Choroid plexus epithelial cell (primary cell): ENCODE data around the gene PIEZO1.

Experiments used
- DNase-seq: peaks from one replicate; pipeline ENCODE4 v3.0.0-alpha.2; 2010; ENCODE audit warnings: low read depth
- H3K4me3 ChIP-seq: 2 replicates; pipeline ENCODE4 v1.5.1; 2011; ENCODE audit warnings: low read depth, mild to moderate bottlenecking, control low read depth, low read length, moderate library complexity
- CTCF ChIP-seq: conservative IDR thresholded peaks from 2 replicates; pipeline ENCODE4 v1.5.1; 2011; ENCODE audit warnings: low read depth, mild to moderate bottlenecking, control low read depth, inconsistent platforms, low read length, moderate library complexity

PIEZO1 gene

DNA sequence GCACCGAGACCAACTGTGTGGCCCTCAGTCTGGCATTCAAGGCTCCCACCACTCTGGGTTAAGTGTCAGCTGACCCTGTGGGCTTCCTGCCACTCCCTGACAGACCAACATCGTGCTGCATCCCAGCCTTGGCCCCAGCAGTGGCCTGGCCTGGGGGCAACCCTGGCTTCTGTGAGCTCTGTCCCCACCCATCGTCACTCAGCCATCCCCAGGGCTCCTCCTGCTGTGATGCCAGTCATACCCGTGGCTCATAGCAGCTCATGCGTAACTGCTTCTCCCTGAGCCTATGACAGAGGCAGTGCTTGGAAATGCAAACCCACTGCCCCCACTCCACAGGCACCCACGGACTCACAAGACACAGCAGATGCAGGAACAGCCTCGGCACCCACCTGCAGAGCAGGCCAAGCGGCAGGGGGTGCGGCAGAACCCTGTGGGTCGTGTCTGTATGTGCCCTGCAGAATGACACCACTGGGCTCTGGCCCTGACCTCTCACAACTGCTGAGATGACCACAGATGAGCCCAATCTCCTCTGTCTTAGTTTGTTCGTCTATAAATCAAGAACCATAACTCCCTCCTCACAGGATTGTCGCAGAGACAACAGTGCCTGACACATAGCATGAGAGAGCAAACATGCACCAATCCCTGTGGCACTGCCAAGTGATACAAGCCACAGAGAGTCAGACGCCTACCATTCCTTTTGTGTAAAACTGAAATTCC lies 26.6 kb downstream of the PIEZO1 start:
- no peak for TF ChIP-seq CTCF
- no peak for DNase-seq
- no peak overlapping the region for H3K4me3 ChIP-seq

DNA sequence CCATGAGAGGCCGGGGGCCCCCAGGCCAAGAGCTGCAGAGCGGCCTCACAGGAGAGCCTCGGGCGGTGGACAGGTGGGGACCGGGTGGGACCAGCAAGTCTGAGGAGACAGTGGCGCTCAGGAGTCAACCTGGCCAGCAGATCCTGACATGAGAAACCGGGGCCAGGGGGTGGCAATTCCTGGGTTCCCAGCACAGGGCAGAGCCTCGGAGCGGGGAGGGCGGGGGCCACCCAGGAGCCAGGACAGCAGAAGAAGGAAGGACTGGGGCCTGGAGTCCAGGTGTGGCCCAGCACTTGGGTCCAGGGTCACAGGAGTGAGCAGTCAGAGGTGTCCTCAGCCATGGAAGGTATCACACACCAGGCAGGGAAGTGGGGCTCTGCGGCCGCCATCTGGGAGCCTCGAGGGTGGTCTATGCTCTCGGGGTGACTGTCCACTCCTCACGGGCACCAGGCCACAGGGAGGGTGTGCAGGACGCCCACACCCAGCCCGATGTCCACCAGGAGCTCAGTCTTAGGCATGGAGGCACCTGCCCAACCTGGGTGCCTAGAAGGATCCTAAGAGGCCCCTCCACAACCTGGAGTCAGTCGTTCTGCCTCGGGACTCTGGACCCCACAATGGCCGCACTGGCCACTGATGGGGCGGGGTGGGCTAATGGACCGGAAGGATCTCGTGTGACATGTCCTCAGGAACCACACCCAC lies 29.1 kb downstream of the PIEZO1 start:
- DNase-seq, result no peak
- no peak overlapping the region for H3K4me3 ChIP-seq
- no peak for TF ChIP-seq CTCF

- no peak overlapping the region for H3K4me3 ChIP-seq
- peak; percentile 38 for DNase-seq
- TF ChIP-seq CTCF, result peak; percentile 53
Measured at GRCh38 chr16:88754912-88755744, 29.9 kb downstream of the PIEZO1 start.

- no peak for DNase-seq
- TF ChIP-seq CTCF, result no peak
- no peak overlapping the region for H3K4me3 ChIP-seq
Measured at GRCh38 chr16:88754109-88754911, 30.7 kb downstream of the PIEZO1 start.

GRCh38 chr16:88753602-88754001 lies 31.4 kb downstream of the PIEZO1 start:
- no peak overlapping the region for H3K4me3 ChIP-seq
- TF ChIP-seq CTCF, result no peak
- no peak for DNase-seq

DNA sequence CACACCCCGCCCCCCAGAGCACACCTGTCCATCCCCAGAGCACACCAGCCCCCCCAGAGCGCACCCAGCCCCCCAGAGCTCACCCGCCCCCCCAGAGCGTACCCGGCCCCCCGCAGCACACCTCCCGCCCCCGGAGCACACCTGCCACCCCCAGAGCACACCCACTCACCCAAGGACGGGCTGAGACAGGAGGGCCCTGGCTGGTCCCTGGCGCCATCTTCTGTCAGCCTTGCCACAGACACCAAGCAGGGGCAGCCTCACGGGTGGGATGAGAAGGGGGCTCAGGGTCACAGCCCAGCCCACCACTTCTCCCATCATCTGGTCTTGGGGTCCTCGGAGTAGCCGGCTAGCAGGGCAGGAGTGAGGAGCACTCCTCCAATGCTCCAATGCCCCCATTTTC lies 31.8 kb downstream of the PIEZO1 start:
- no peak for DNase-seq
- no peak overlapping the region for H3K4me3 ChIP-seq
- TF ChIP-seq CTCF, result no peak
